GM13977 (cell line): ENCODE results near the gene MTMR8.
"Not testable (repeated sequence)": the region's sequence is repeated elsewhere in the genome, so short reads cannot be mapped to it uniquely, and the experiment has no call there.

Experiments used
- DNase-seq: peaks from one replicate; pipeline ENCODE4 v3.0.0; 2012; ENCODE audit warnings: low spot score
- CTCF ChIP-seq: IDR thresholded peaks from 2 replicates; pipeline ENCODE4 v1.5.1; 2012; ENCODE audit warnings: mild to moderate bottlenecking, control low read depth; ENCODE audit not compliant: insufficient read depth; ENCODE audit errors: extremely low read depth, missing control alignments
- in situ Hi-C: fragments of 300-500 bp; cut with MboI; formaldehyde crosslinking; loops from one replicate; pipeline ENCODE4 v1.12.0; 2022; ENCODE audit warnings: low sequenced_read_pairs, low pct_unique_long_range_greater_than_20kb, mixed read lengths, inconsistent platforms; ENCODE audit not compliant: unreplicated experiment

The MTMR8 gene

GRCh38 chrX:64394874-64395567, at the start of gene MTMR8:
Gene MTMR8 (minus strand): TSS chrX:64395452. CDS start chrX:64395363, 89 bp downstream.
- peak; percentile 71 for DNase-seq
- in situ Hi-C loops: no loop called here
- TF ChIP-seq CTCF: no peak

GRCh38 chrX:64439551-64439950, 44.3 kb upstream of the MTMR8 start:
- in situ Hi-C loops: no loop called here
- TF ChIP-seq CTCF: no peak

GRCh38 chrX:64437665-64438064, 42.4 kb upstream of the MTMR8 start:
- TF ChIP-seq CTCF: no peak
- DNase-seq: no peak
- in situ Hi-C loops: no loop called here

More at GRCh38 chrX:64439551-64439950, 44.3 kb upstream of the MTMR8 start:
- no peak for DNase-seq

GRCh38 chrX:64437218-64437617, 42.0 kb upstream of the MTMR8 start:
- DNase-seq: no peak
- TF ChIP-seq CTCF: no peak
- in situ Hi-C loops: no loop called here

- no peak for DNase-seq
- in situ Hi-C loops: no loop called here
- no peak for TF ChIP-seq CTCF
These were observed 33.1 kb upstream of the MTMR8 start for GRCh38 chrX:64428371-64428770.

GRCh38 chrX:64427787-64428186, 32.5 kb upstream of the MTMR8 start:
- no peak for DNase-seq
- in situ Hi-C loops: no loop called here
- no peak for TF ChIP-seq CTCF

- in situ Hi-C loops: no loop called here
- DNase-seq: no peak
- TF ChIP-seq CTCF: no peak
These were observed 32.0 kb upstream of the MTMR8 start for GRCh38 chrX:64427281-64427680.

- DNase-seq, in situ Hi-C loops: not testable (repeated sequence)
These were observed 14.5 kb upstream of the MTMR8 start for GRCh38 chrX:64409730-64410129.
